ENCODE results near the gene DTWD2.
"Not testable (repeated sequence)": the region's sequence is repeated elsewhere in the genome, so short reads cannot be mapped to it uniquely, and the experiment has no call there.

DNA sequence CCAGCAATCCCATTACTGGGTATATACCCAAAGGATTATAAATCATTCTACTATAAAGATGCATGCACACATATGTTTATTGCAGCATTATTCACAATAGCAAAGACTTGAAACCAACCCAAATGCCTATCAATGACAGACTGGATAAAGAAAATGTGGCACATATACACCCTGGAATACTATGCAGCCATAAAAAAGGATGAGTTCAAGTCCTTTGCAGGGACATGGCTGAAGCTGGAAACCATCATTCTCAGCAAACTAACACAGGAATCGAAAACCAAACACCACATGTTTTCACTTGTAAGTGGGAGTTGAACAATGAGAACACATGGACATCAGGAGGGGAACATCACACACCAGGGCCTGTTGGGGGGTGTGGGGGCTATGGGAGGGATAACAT is 138.8 kb downstream of the DTWD2 start:
- TF ChIP-seq, protein P1, sequence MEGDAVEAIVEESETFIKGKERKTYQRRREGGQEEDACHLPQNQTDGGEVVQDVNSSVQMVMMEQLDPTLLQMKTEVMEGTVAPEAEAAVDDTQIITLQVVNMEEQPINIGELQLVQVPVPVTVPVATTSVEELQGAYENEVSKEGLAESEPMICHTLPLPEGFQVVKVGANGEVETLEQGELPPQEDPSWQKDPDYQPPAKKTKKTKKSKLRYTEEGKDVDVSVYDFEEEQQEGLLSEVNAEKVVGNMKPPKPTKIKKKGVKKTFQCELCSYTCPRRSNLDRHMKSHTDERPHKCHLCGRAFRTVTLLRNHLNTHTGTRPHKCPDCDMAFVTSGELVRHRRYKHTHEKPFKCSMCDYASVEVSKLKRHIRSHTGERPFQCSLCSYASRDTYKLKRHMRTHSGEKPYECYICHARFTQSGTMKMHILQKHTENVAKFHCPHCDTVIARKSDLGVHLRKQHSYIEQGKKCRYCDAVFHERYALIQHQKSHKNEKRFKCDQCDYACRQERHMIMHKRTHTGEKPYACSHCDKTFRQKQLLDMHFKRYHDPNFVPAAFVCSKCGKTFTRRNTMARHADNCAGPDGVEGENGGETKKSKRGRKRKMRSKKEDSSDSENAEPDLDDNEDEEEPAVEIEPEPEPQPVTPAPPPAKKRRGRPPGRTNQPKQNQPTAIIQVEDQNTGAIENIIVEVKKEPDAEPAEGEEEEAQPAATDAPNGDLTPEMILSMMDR (IDR thresholded peaks at IDR 0.05) = not testable (repeated sequence)
- not testable (repeated sequence) for TF ChIP-seq EP300 (IDR thresholded peaks at IDR 0.05); POLR2A (IDR thresholded peaks at IDR 0.05; ENCODE audit: low read depth)

Data from esophagus muscularis mucosa (tissue), 4 donors.